Smooth muscle cell of the brain vasculature (primary cell): ENCODE data around the gene SH3RF2.
"Not testable (repeated sequence)": the region's sequence is repeated elsewhere in the genome, so short reads cannot be mapped to it uniquely, and the experiment has no call there.

Experiments
- DNase-seq: peaks from one replicate; pipeline ENCODE4 v3.0.0-alpha.2; 2012; ENCODE audit warnings: low read depth, low spot score

SH3RF2 gene

GRCh38 chr5:146076455-146076854, 140.1 kb downstream of the SH3RF2 start:
- no peak for DNase-seq

GRCh38 chr5:146078566-146078965, 142.2 kb downstream of the SH3RF2 start:
- DNase-seq: no peak

GRCh38 chr5:146079695-146080373, 143.5 kb downstream of the SH3RF2 start:
- no peak for DNase-seq

- DNase-seq: no peak
Measured at GRCh38 chr5:146081556-146081955, 145.2 kb downstream of the SH3RF2 start.

- DNase-seq: no peak
Measured at GRCh38 chr5:146082798-146083197, 146.4 kb downstream of the SH3RF2 start.

GRCh38 chr5:146084376-146084775, 148.0 kb downstream of the SH3RF2 start:
- no peak for DNase-seq

- DNase-seq: no peak
Measured at GRCh38 chr5:146088098-146088497, 151.7 kb downstream of the SH3RF2 start.

- no peak for DNase-seq
Measured at GRCh38 chr5:146089287-146089686, 152.9 kb downstream of the SH3RF2 start.

- no peak for DNase-seq
Measured at GRCh38 chr5:146091881-146092280, 155.5 kb downstream of the SH3RF2 start.

- no peak for DNase-seq
Measured at GRCh38 chr5:146098047-146098446, 161.7 kb downstream of the SH3RF2 start.

GRCh38 chr5:146101646-146102045, 165.3 kb downstream of the SH3RF2 start:
- DNase-seq: no peak

- no peak for DNase-seq
Measured at GRCh38 chr5:146103594-146103993, 167.2 kb downstream of the SH3RF2 start.

GRCh38 chr5:146105477-146105876, 169.1 kb downstream of the SH3RF2 start, which contains the start of gene PLAC8L1:
Gene PLAC8L1 (minus strand): TSS chr5:146105577. CDS start chr5:146104311, 1,266 bp downstream.
- DNase-seq: no peak

GRCh38 chr5:146107901-146108300, 171.5 kb downstream of the SH3RF2 start:
- DNase-seq: no peak

GRCh38 chr5:146108870-146109269, 172.5 kb downstream of the SH3RF2 start:
- not testable (repeated sequence) for DNase-seq

GRCh38 chr5:146109379-146109778, 173.0 kb downstream of the SH3RF2 start:
- no peak for DNase-seq

- no peak for DNase-seq
Measured at GRCh38 chr5:146111409-146111808, 175.0 kb downstream of the SH3RF2 start.

- no peak for DNase-seq
Measured at GRCh38 chr5:146112476-146112875, 176.1 kb downstream of the SH3RF2 start.
